RWPE1 (cell line): Measurements from ENCODE around the gene ARHGEF12.

ENCODE experiments used
- CTCF ChIA-PET: fragments of 350-600 bp; sonication (Branson Sonifier 250); formaldehyde crosslinking; extraction: SDS; loops from one replicate; lab custom pipeline; 2021; lab: Yijun Ruan, JAX
- POLR2A ChIA-PET: fragments of 400-600 bp; formaldehyde crosslinking; extraction: SDS; loops from one replicate; lab custom pipeline; 2020; ENCODE audit warnings: antibody characterized with exemption; ENCODE audit not compliant: low non-redundant PET; lab: Yijun Ruan, JAX
- DNase-seq: peaks from one replicate; pipeline ENCODE4 v3.0.0; 2012; ENCODE audit warnings: low spot score
- H3K27ac ChIP-seq: fragments of 450-650 bp; 2 replicates; pipeline ENCODE4 v1.5.1; 2017
- CTCF ChIP-seq: fragments of 450-650 bp; conservative IDR thresholded peaks from 2 replicates; pipeline ENCODE4 v1.5.1; 2017; ENCODE audit warnings: low read depth, mild to moderate bottlenecking

ARHGEF12 gene

GRCh38 chr11:120446802-120447201 is 110.6 kb downstream of the ARHGEF12 start:
- TF ChIP-seq CTCF: no peak
- DNase-seq: no peak
- CTCF ChIA-PET: interaction anchor here (0.8 kb wide), 1 partner anchor 144 kb away, joined by 3 read pairs; no protein-coding TSS in a partner anchor

GRCh38 chr11:120448240-120448639 is 112.0 kb downstream of the ARHGEF12 start:
- DNase-seq: no peak
- CTCF ChIA-PET: no interaction called here
- no peak for TF ChIP-seq CTCF
- POLR2A ChIA-PET: no interaction called here
- no peak overlapping the region for H3K27ac ChIP-seq

More at GRCh38 chr11:120446802-120447201, 110.6 kb downstream of the ARHGEF12 start:
- H3K27ac ChIP-seq: no peak overlapping the region
- POLR2A ChIA-PET: no interaction called here

GRCh38 chr11:120455487-120455886 is 119.3 kb downstream of the ARHGEF12 start:
- DNase-seq: no peak
- POLR2A ChIA-PET: no interaction called here

GRCh38 chr11:120457996-120458395 is 121.8 kb downstream of the ARHGEF12 start:
- POLR2A ChIA-PET: no interaction called here
- CTCF ChIA-PET: no interaction called here
- TF ChIP-seq CTCF: no peak
- no peak for DNase-seq
- no peak overlapping the region for H3K27ac ChIP-seq

More at GRCh38 chr11:120455487-120455886, 119.3 kb downstream of the ARHGEF12 start:
- no peak overlapping the region for H3K27ac ChIP-seq
- no peak for TF ChIP-seq CTCF
- CTCF ChIA-PET: interaction anchor here (0.5 kb wide), 1 partner anchor 20 kb away, joined by 4 read pairs; no protein-coding TSS in a partner anchor

- ChIA-PET POLR2A (no interaction called here), CTCF (no interaction called here)
- TF ChIP-seq CTCF: no peak
- DNase-seq: no peak
- H3K27ac ChIP-seq: no peak overlapping the region
These were observed 126.6 kb downstream of the ARHGEF12 start for GRCh38 chr11:120462825-120463224.

GRCh38 chr11:120465921-120466534 is 129.8 kb downstream of the ARHGEF12 start:
- ChIA-PET CTCF (no interaction called here), POLR2A (interaction anchor here (0.6 kb wide), 1 partner anchor 868 kb away, joined by 6 read pairs; no protein-coding TSS in a partner anchor)
- no peak for DNase-seq
- no peak for TF ChIP-seq CTCF
- H3K27ac ChIP-seq: no peak overlapping the region
